NCI-H510A treated with DMSO at 0.1 percent for 48 hours (cell line): ENCODE measurements around the gene TTC7B.

Experiments used
- DNase-seq: peaks from one replicate; lab custom pipeline; 2025; lab: John Stamatoyannopoulos, UW

Gene TTC7B

GRCh38 chr14:90703841-90704737 lies 112.1 kb downstream of the TTC7B start:
- no peak for DNase-seq

GRCh38 chr14:90700933-90701776 lies 115.1 kb downstream of the TTC7B start:
- no peak for DNase-seq

GRCh38 chr14:90699016-90699415 lies 117.2 kb downstream of the TTC7B start:
- peak; percentile 44 for DNase-seq

- DNase-seq: peak; percentile 78
These were observed 117.8 kb downstream of the TTC7B start for GRCh38 chr14:90698379-90698869.

- peak; percentile 70 for DNase-seq
These were observed 118.5 kb downstream of the TTC7B start for GRCh38 chr14:90697577-90698206.

- no peak for DNase-seq
These were observed 119.1 kb downstream of the TTC7B start for GRCh38 chr14:90697132-90697531.

- DNase-seq: peak; percentile 37
These were observed 119.5 kb downstream of the TTC7B start for GRCh38 chr14:90696720-90697119.

- no peak for DNase-seq
These were observed 120.1 kb downstream of the TTC7B start for GRCh38 chr14:90695997-90696660.

GRCh38 chr14:90693413-90693812 lies 122.8 kb downstream of the TTC7B start:
- peak; percentile 54 for DNase-seq

GRCh38 chr14:90692826-90693225 lies 123.4 kb downstream of the TTC7B start:
- DNase-seq: no peak

- no peak for DNase-seq
These were observed 124.2 kb downstream of the TTC7B start for GRCh38 chr14:90692061-90692460.

- no peak for DNase-seq
These were observed 124.6 kb downstream of the TTC7B start for GRCh38 chr14:90691627-90692026.

- DNase-seq: no peak
These were observed 128.6 kb downstream of the TTC7B start for GRCh38 chr14:90687680-90688079.

GRCh38 chr14:90682615-90683014 lies 133.6 kb downstream of the TTC7B start:
- DNase-seq: no peak

- no peak for DNase-seq
These were observed 134.3 kb downstream of the TTC7B start for GRCh38 chr14:90681929-90682328.

GRCh38 chr14:90678846-90679362 lies 137.3 kb downstream of the TTC7B start:
- DNase-seq: no peak

GRCh38 chr14:90678420-90678819 lies 137.8 kb downstream of the TTC7B start:
- DNase-seq: no peak

GRCh38 chr14:90677484-90678050 lies 138.7 kb downstream of the TTC7B start:
- DNase-seq: no peak

- no peak for DNase-seq
These were observed 139.3 kb downstream of the TTC7B start for GRCh38 chr14:90676912-90677311.

- DNase-seq: no peak
These were observed 139.9 kb downstream of the TTC7B start for GRCh38 chr14:90676356-90676755.

GRCh38 chr14:90675399-90675798 lies 140.8 kb downstream of the TTC7B start:
- no peak for DNase-seq
